Measurements from ENCODE around the gene SUSD2. TPM values are rescaled to one million over a fixed set of nuclear protein-coding genes. Genes with fewer than 3 reads are reported as not detected.

Gene SUSD2
- total RNA-seq, 4 donors from 2014 or later, result 10.7 to 367 (median 209) TPM

GRCh38 chr22:24144056-24144777 lies 37.1 kb upstream of the SUSD2 start:
- Histone ChIP-seq H3K27ac (peak overlapping the region in 2 of 4 donors; percentile 59 to 65), H3K36me3 (peaks cover 0 to 5% (median 0%) of the 10 kb centered on the region in 3 donors)
- DNase-seq, result no peak

GRCh38 chr22:24144778-24145085 lies 36.6 kb upstream of the SUSD2 start:
- Histone ChIP-seq H3K4me3 (no peak overlapping the region), H3K4me1 (peaks cover 5 to 61% (median 39%) of the 10 kb centered on the region in 4 donors), H3K27me3 (no peaks in the 10 kb centered on the region), H3K27ac (peak overlapping the region in 2 of 4 donors; percentile 59 to 65), H3K9me3 (no peaks in the 10 kb centered on the region), H3K36me3 (peaks cover 0 to 2% (median 0%) of the 10 kb centered on the region in 3 donors)
- TF ChIP-seq POLR2A (IDR thresholded peaks at IDR 0.05) (no peak), CTCF (IDR thresholded peaks at IDR 0.05) (no peak)
- DNase-seq, result no peak

More at GRCh38 chr22:24144056-24144777, 37.1 kb upstream of the SUSD2 start:
- Histone ChIP-seq H3K4me3 (no peak overlapping the region), H3K27me3 (no peaks in the 10 kb centered on the region), H3K9me3 (no peaks in the 10 kb centered on the region), H3K4me1 (peaks cover 5 to 60% (median 39%) of the 10 kb centered on the region in 4 donors)
- TF ChIP-seq CTCF (IDR thresholded peaks at IDR 0.05) (no peak), POLR2A (IDR thresholded peaks at IDR 0.05) (no peak)

- Histone ChIP-seq H3K27ac (peak overlapping the region; percentile 54 to 79 (median 62)), H3K9me3 (no peaks in the 10 kb centered on the region), H3K4me1 (peaks cover 5 to 60% (median 36%) of the 10 kb centered on the region in 4 donors), H3K27me3 (no peaks in the 10 kb centered on the region), H3K4me3 (no peak overlapping the region), H3K36me3 (no peaks in the 10 kb centered on the region)
- no peak for TF ChIP-seq POLR2A (IDR thresholded peaks at IDR 0.05)
- no peak for TF ChIP-seq CTCF (IDR thresholded peaks at IDR 0.05)
- no peak for DNase-seq
Observed at GRCh38 chr22:24145446-24146193, 35.7 kb upstream of the SUSD2 start.

GRCh38 chr22:24146194-24146616 lies 35.1 kb upstream of the SUSD2 start:
- peaks cover 5 to 55% (median 33%) of the 10 kb centered on the region in 4 donors for H3K4me1 ChIP-seq
- TF ChIP-seq CTCF (IDR thresholded peaks at IDR 0.05) (peak in 3 of 6 experiments; percentile 17 to 32 (median 25)), POLR2A (IDR thresholded peaks at IDR 0.05) (peak; percentile 10 to 14)
- no peaks in the 10 kb centered on the region for H3K27me3 ChIP-seq
- H3K27ac ChIP-seq, result peak overlapping the region; percentile 54 to 79 (median 62)
- DNase-seq, result peak; percentile 79 to 90 (median 86)
- H3K36me3 ChIP-seq, result no peaks in the 10 kb centered on the region
- H3K9me3 ChIP-seq, result no peaks in the 10 kb centered on the region
- no peak overlapping the region for H3K4me3 ChIP-seq

GRCh38 chr22:24146791-24147353 lies 34.4 kb upstream of the SUSD2 start:
- Histone ChIP-seq H3K4me1 (peaks cover 5 to 55% (median 32%) of the 10 kb centered on the region in 4 donors), H3K9me3 (no peaks in the 10 kb centered on the region), H3K27ac (peak overlapping the region; percentile 54 to 79 (median 62)), H3K4me3 (no peak overlapping the region), H3K27me3 (no peaks in the 10 kb centered on the region), H3K36me3 (no peaks in the 10 kb centered on the region)
- DNase-seq, result no peak
- TF ChIP-seq POLR2A (IDR thresholded peaks at IDR 0.05), result no peak
- no peak for TF ChIP-seq CTCF (IDR thresholded peaks at IDR 0.05)

All from Peyer's patch (tissue), 4 donors.